Neutrophil (primary cell): Measurements from ENCODE around the gene ITPK1.
A peak's percentile ranks its signal among the peaks of the same experiment; 100 is the strongest.
"Not testable (repeated sequence)": the region's sequence is repeated elsewhere in the genome, so short reads cannot be mapped to it uniquely, and the experiment has no call there.

ENCODE experiments used
- H3K27ac ChIP-seq: fragments of 200-600 bp; sonication (generic); 2 replicates; pipeline ENCODE4 v1.5.1; 2016; ENCODE audit warnings: mild to moderate bottlenecking, moderate library complexity
- H3K27me3 ChIP-seq: fragments of 200-600 bp; sonication (generic); 2 replicates; pipeline ENCODE4 v1.6.0; 2016; ENCODE audit warnings: mild to moderate bottlenecking
- H3K36me3 ChIP-seq: fragments of 200-600 bp; sonication (generic); 2 replicates; pipeline ENCODE4 v1.5.1; 2017
- H3K4me1 ChIP-seq, 2 experiments: fragments of 200-600 bp in 1 of 2; sonication (generic) in 1 of 2; 1 replicate in 1 of 2; 2 replicates in 1 of 2; pipeline versions ENCODE4 v1.5.1 to v1.6.1; 2013 to 2016; ENCODE audit warnings: low read depth in 1 of 2, low read length in 1 of 2, mild to moderate bottlenecking in 1 of 2, moderate library complexity in 1 of 2; ENCODE audit not compliant: control insufficient read depth in 1 of 2, insufficient read depth in 1 of 2
- H3K4me3 ChIP-seq, 2 experiments: fragments of 200-600 bp in 1 of 2; sonication (generic) in 1 of 2; 1 replicate in 1 of 2; 2 replicates in 1 of 2; pipeline ENCODE4 v1.5.1; 2013 to 2016; ENCODE audit warnings: low read depth in 1 of 2, low read length in 1 of 2, mild to moderate bottlenecking in 1 of 2, moderate library complexity in 1 of 2
- H3K9me3 ChIP-seq: fragments of 200-600 bp; sonication (generic); 2 replicates; pipeline ENCODE4 v1.5.1; 2016
- TF ChIP-seq, protein P1 (sequence below): fragments of 200-600 bp; sonication (generic); IDR thresholded peaks from 2 replicates; pipeline ENCODE4 v1.5.1; 2016; ENCODE audit warnings: antibody characterized with exemption

The ITPK1 gene

GRCh38 chr14:93109572-93110481 lies 5.9 kb downstream of the ITPK1 start:
- no peaks in the 10 kb centered on the region for H3K9me3 ChIP-seq
- TF ChIP-seq, protein P1, sequence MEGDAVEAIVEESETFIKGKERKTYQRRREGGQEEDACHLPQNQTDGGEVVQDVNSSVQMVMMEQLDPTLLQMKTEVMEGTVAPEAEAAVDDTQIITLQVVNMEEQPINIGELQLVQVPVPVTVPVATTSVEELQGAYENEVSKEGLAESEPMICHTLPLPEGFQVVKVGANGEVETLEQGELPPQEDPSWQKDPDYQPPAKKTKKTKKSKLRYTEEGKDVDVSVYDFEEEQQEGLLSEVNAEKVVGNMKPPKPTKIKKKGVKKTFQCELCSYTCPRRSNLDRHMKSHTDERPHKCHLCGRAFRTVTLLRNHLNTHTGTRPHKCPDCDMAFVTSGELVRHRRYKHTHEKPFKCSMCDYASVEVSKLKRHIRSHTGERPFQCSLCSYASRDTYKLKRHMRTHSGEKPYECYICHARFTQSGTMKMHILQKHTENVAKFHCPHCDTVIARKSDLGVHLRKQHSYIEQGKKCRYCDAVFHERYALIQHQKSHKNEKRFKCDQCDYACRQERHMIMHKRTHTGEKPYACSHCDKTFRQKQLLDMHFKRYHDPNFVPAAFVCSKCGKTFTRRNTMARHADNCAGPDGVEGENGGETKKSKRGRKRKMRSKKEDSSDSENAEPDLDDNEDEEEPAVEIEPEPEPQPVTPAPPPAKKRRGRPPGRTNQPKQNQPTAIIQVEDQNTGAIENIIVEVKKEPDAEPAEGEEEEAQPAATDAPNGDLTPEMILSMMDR = no peak
- H3K4me1 ChIP-seq = peaks cover 86 to 90% of the 10 kb centered on the region in 2 experiments
- peaks cover 4% of the 10 kb centered on the region for H3K36me3 ChIP-seq
- H3K27me3 ChIP-seq = no peaks in the 10 kb centered on the region
- H3K27ac ChIP-seq = peak overlapping the region; percentile 96
- no peak overlapping the region for H3K4me3 ChIP-seq

GRCh38 chr14:93108105-93108504 lies 7.6 kb downstream of the ITPK1 start:
- Histone ChIP-seq H3K4me1 (peaks cover 88 to 98% of the 10 kb centered on the region in 2 experiments), H3K9me3 (no peaks in the 10 kb centered on the region), H3K4me3 (no peak overlapping the region), H3K36me3 (peaks cover 4% of the 10 kb centered on the region), H3K27ac (peak overlapping the region; percentile 93), H3K27me3 (no peaks in the 10 kb centered on the region)
- TF ChIP-seq, protein P1 = no peak

GRCh38 chr14:93107453-93107852 lies 8.3 kb downstream of the ITPK1 start:
- H3K27ac ChIP-seq = peak overlapping the region; percentile 93
- TF ChIP-seq, protein P1 = no peak
- peaks cover 86 to 96% of the 10 kb centered on the region in 2 experiments for H3K4me1 ChIP-seq
- H3K9me3 ChIP-seq = no peaks in the 10 kb centered on the region
- H3K4me3 ChIP-seq = no peak overlapping the region
- H3K27me3 ChIP-seq = no peaks in the 10 kb centered on the region
- peaks cover 4% of the 10 kb centered on the region for H3K36me3 ChIP-seq

GRCh38 chr14:93106541-93107156 lies 9.1 kb downstream of the ITPK1 start:
- H3K4me1 ChIP-seq = peaks cover 82 to 96% of the 10 kb centered on the region in 2 experiments
- H3K27me3 ChIP-seq = no peaks in the 10 kb centered on the region
- TF ChIP-seq, protein P1 = no peak
- H3K9me3 ChIP-seq = no peaks in the 10 kb centered on the region
- peaks cover 4% of the 10 kb centered on the region for H3K36me3 ChIP-seq
- H3K27ac ChIP-seq = peak overlapping the region; percentile 93
- peak overlapping the region in 1 of 2 experiments; percentile 57 for H3K4me3 ChIP-seq

- not testable (repeated sequence) for H3K9me3 ChIP-seq, H3K27me3 ChIP-seq, H3K36me3 ChIP-seq
- H3K4me1 ChIP-seq = peaks cover 74 to 93% of the 10 kb centered on the region in 2 experiments
- peak overlapping the region; percentile 37 to 57 for H3K4me3 ChIP-seq
- peak overlapping the region; percentile 93 for H3K27ac ChIP-seq
Measured at GRCh38 chr14:93105856-93106255, 9.9 kb downstream of the ITPK1 start.

DNA sequence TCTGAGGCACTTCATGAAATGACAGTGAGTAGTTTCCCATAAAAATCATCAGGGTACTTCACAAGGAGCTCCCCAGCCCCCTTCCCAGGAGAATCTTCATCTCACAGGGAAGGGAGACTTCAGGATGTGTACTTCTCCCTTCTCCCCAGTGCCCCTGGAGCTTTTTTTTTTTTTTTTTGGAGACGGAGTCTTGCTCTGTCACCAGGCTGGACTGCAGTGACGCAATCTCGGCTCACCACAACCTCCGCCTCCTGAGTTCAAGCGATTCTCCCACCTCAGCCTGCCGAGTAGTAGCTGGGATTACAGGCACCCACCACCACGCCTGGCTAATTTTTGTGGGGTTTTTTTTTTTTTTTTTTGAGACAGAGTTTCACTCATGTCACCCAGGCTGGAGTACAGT lies 10.4 kb downstream of the ITPK1 start:
- no peaks in the 10 kb centered on the region for H3K27me3 ChIP-seq
- peaks cover 69 to 89% of the 10 kb centered on the region in 2 experiments for H3K4me1 ChIP-seq
- peaks cover 4% of the 10 kb centered on the region for H3K36me3 ChIP-seq
- TF ChIP-seq, protein P1 = no peak
- H3K27ac ChIP-seq = peak overlapping the region; percentile 93
- H3K4me3 ChIP-seq = peak overlapping the region; percentile 37 to 57
- no peaks in the 10 kb centered on the region for H3K9me3 ChIP-seq
